ENCODE data around the gene FARP1.

GRCh38 chr13:98175043-98175442, 32.1 kb downstream of the FARP1 start:
- TF ChIP-seq SP1 (CRISPR knock-in tag; conservative IDR thresholded peaks at IDR 0.05) (no peak), AR (CRISPR knock-in tag; IDR thresholded peaks at IDR 0.05) (no peak), MLX (CRISPR knock-in tag; IDR thresholded peaks at IDR 0.05) (no peak), CTCF (IDR thresholded peaks at IDR 0.05) (no peak), ZNF121 (CRISPR knock-in tag; IDR thresholded peaks at IDR 0.05) (no peak), E2F5 (CRISPR knock-in tag; IDR thresholded peaks at IDR 0.05) (no peak), IRF1 (CRISPR knock-in tag; IDR thresholded peaks at IDR 0.05) (no peak)

All from WTC11 (cell line).